AG20443 (cell line): Measurements from ENCODE around the gene ASPSCR1.

Experiments
- DNase-seq: peaks from one replicate; pipeline ENCODE4 v3.0.0; 2012; ENCODE audit warnings: low spot score, mixed read lengths

The ASPSCR1 gene

GRCh38 chr17:82013341-82013740 is 35.9 kb downstream of the ASPSCR1 start:
- no peak for DNase-seq

GRCh38 chr17:82013772-82014321 is 36.4 kb downstream of the ASPSCR1 start:
- DNase-seq: no peak

GRCh38 chr17:82014432-82014831 is 37.0 kb downstream of the ASPSCR1 start:
- DNase-seq: no peak

GRCh38 chr17:82014971-82015310 is 37.5 kb downstream of the ASPSCR1 start:
- no peak for DNase-seq

GRCh38 chr17:82015311-82015971 is 38.0 kb downstream of the ASPSCR1 start:
- no peak for DNase-seq

GRCh38 chr17:82016061-82016874 is 38.8 kb downstream of the ASPSCR1 start:
- DNase-seq: no peak

GRCh38 chr17:82016875-82017459 is 39.5 kb downstream of the ASPSCR1 start:
- no peak for DNase-seq

GRCh38 chr17:82017612-82018151 is 40.3 kb downstream of the ASPSCR1 start:
- DNase-seq: no peak

GRCh38 chr17:82018152-82018988 is 40.9 kb downstream of the ASPSCR1 start:
- DNase-seq: no peak

GRCh38 chr17:82018989-82019689 is 41.7 kb downstream of the ASPSCR1 start:
- DNase-seq: no peak

GRCh38 chr17:82019690-82020571 is 42.5 kb downstream of the ASPSCR1 start:
- DNase-seq: peak; percentile 50

- DNase-seq: no peak
Measured at GRCh38 chr17:82020572-82021106, 43.2 kb downstream of the ASPSCR1 start.

GRCh38 chr17:82021107-82021899 is 43.9 kb downstream of the ASPSCR1 start:
- DNase-seq: peak; percentile 81

GRCh38 chr17:82021900-82022309 is 44.5 kb downstream of the ASPSCR1 start:
- DNase-seq: no peak

GRCh38 chr17:82022310-82022980 is 45.0 kb downstream of the ASPSCR1 start, which contains the start of gene CENPX:
TSS of gene CENPX (minus strand) at chr17:82022878. CDS start at chr17:82022861, 17 bp downstream.
- DNase-seq: no peak

- DNase-seq: peak; percentile 99
Measured at GRCh38 chr17:82022981-82023446, 45.6 kb downstream of the ASPSCR1 start, which contains the start of gene LRRC45. TSS of gene LRRC45 (plus strand) at chr17:82023305. CDS start at chr17:82023644, 339 bp downstream.

GRCh38 chr17:82023447-82024241 is 46.2 kb downstream of the ASPSCR1 start:
- peak; percentile 41 for DNase-seq
